Naive thymus-derived CD4-positive, alpha-beta T cell (primary cell): Measurements from ENCODE around the gene SPCS2. TPM values are rescaled to one million over a fixed set of nuclear protein-coding genes. Genes with fewer than 3 reads are reported as not detected.
A peak's percentile ranks its signal among the peaks of the same experiment; 100 is the strongest.

Experiments used
- ATAC-seq: fragments of 150-1000 bp; cut with Tn5 transposase; 2 replicates; pipeline ENCODE4 v1.10.0; 2021; ENCODE audit warnings: mild to moderate bottlenecking, moderate library complexity
- CTCF ChIA-PET: fragments of 350-600 bp; sonication (Branson Sonifier 250); formaldehyde crosslinking; loops from one replicate; lab custom pipeline; 2021; ENCODE audit warnings: antibody characterized with exemption; lab: Charles Lee
- POLR2A ChIA-PET: fragments of 350-600 bp; sonication (Branson Sonifier 250); formaldehyde crosslinking; loops from one replicate; lab custom pipeline; 2021; ENCODE audit warnings: antibody characterized with exemption, inconsistent platforms; lab: Charles Lee
- DNase-seq, 9 donors: peaks; one replicate each; pipeline versions ENCODE4 v3.0.0 to v3.0.0-alpha.2; 2020 to 2022; ENCODE audit warnings: mixed read lengths in 1 of 9
- H3K27ac ChIP-seq: one replicate; pipeline ENCODE4 v1.7.0; 2013; ENCODE audit warnings: mild to moderate bottlenecking, low read depth, low read length, moderate library complexity
- H3K27me3 ChIP-seq, 2 donors: one replicate each; pipeline ENCODE4 v1.7.0; 2013; ENCODE audit warnings: low read length in 2 of 2, mild to moderate bottlenecking in 2 of 2, moderate library complexity in 2 of 2; ENCODE audit not compliant: control insufficient read depth in 2 of 2, insufficient read depth in 2 of 2
- H3K36me3 ChIP-seq, 3 experiments: 1 replicate in 2 of 3; 2 replicates in 1 of 3; pipeline ENCODE4 v1.7.0; 2013; ENCODE audit warnings: low read length in 3 of 3, mild to moderate bottlenecking in 3 of 3, moderate library complexity in 1 of 3; ENCODE audit not compliant: insufficient read depth in 3 of 3, control insufficient read depth in 2 of 3
- H3K4me1 ChIP-seq, 2 donors: one replicate each; pipeline ENCODE4 v1.7.0; 2013; ENCODE audit warnings: low read length in 2 of 2, mild to moderate bottlenecking in 2 of 2, moderate library complexity in 1 of 2; ENCODE audit not compliant: control insufficient read depth in 2 of 2, insufficient read depth in 2 of 2
- H3K4me3 ChIP-seq: 2 replicates; pipeline ENCODE4 v1.7.0; 2013; ENCODE audit warnings: mild to moderate bottlenecking, low read length
- H3K9me3 ChIP-seq, 3 experiments: 1 replicate in 2 of 3; 2 replicates in 1 of 3; pipeline ENCODE4 v1.7.0; 2013; ENCODE audit warnings: low read length in 3 of 3; ENCODE audit not compliant: control insufficient read depth in 2 of 3
- H3K27ac Mint-ChIP-seq, 9 donors: one replicate each; pipeline ENCODE4 v1.8.0; 2020 to 2022; ENCODE audit warnings: mixed read lengths in 9 of 9, mild to moderate bottlenecking in 8 of 9, moderate library complexity in 5 of 9, inconsistent platforms in 2 of 9
- H3K27me3 Mint-ChIP-seq, 5 donors: one replicate each; pipeline ENCODE4 v1.8.0; 2021 to 2022; ENCODE audit warnings: mixed read lengths in 5 of 5, mild to moderate bottlenecking in 1 of 5
- H3K36me3 Mint-ChIP-seq, 5 donors: one replicate each; pipeline ENCODE4 v1.8.0; 2020 to 2022; ENCODE audit warnings: mixed read lengths in 5 of 5, mild to moderate bottlenecking in 3 of 5, inconsistent platforms in 1 of 5
- H3K4me1 Mint-ChIP-seq, 7 donors: one replicate each; pipeline ENCODE4 v1.8.0; 2020 to 2022; ENCODE audit warnings: mixed read lengths in 7 of 7, mild to moderate bottlenecking in 3 of 7, inconsistent platforms in 1 of 7
- H3K4me3 Mint-ChIP-seq, 10 donors: one replicate each; pipeline ENCODE4 v1.8.0; 2020 to 2022; ENCODE audit warnings: mild to moderate bottlenecking in 10 of 10, mixed read lengths in 10 of 10, moderate library complexity in 6 of 10, inconsistent platforms in 2 of 10
- H3K9me3 Mint-ChIP-seq, 11 donors: one replicate each; pipeline ENCODE4 v1.8.0; 2020 to 2022; ENCODE audit warnings: mixed read lengths in 11 of 11, mild to moderate bottlenecking in 4 of 11, inconsistent platforms in 1 of 11, moderate library complexity in 1 of 11
- intact Hi-C, 2 donors: fragments of 100-400 bp; cut with micrococcal nuclease; formaldehyde crosslinking; loops; one replicate each; pipeline ENCODE4 v1.15.1; 2023
- polyA plus RNA-seq, 2 donors: library from polyadenylated mRNA; unstranded; fragments of 300-500 nt; fragmentation: Illumina TruSeq; gene quantifications; one replicate each; pipeline ENCODE4 v1.2.3, GENCODE V29; 2021
- total RNA-seq, 6 experiments: library from RNA in 5 of 6; stranded (reverse) in 5 of 6; gene quantifications; 1 replicate in 5 of 6; 2 replicates in 1 of 6; pipeline ENCODE4 v1.2.3 and lab custom pipeline; 2021 to 2026

Gene SPCS2
- total RNA-seq (100 to 1,000 TPM in 2 of 5 experiments, 10 to 100 TPM in 3; 53.9 to 211 (median 87.5) TPM), polyA plus RNA-seq (100 to 1,000 TPM; 119 to 180 TPM), total RNA-seq (lab: John Stamatoyannopoulos, UW) (8.3 reads per million, percentile 32 among the genes with 10 or more reads in this experiment)

- CTCF ChIA-PET = interaction anchor here (0.7 to 0.9 kb wide), 2 partner anchors 76 to 192 kb away, joined by 3 read pairs; no protein-coding TSS in a partner anchor
- POLR2A ChIA-PET = interaction anchor here (0.7 to 1.5 kb wide), 4 partner anchors 13 to 74 kb away, joined by 3 to 9 read pairs (median 4); partner anchors contain the start of gene NEU3
- H3K27me3 ChIP-seq = no peaks in the 10 kb centered on the region
- ATAC-seq (peak; percentile 99), DNase-seq (peak; percentile 87 to 98 (median 97))
- intact Hi-C loops = loop anchor here (1.0 to 10.0 kb wide), 18 partner anchors 20 to 1807 kb away; partner anchors contain the start of genes NEU3 (in 2 of the 2), POLD3 (in 2 of the 2), RNF169 (in 2 of the 2) and RPS3 (in 2 of the 2)
- peaks cover 0 to 13% (median 4%) of the 10 kb centered on the region in 3 experiments for H3K36me3 ChIP-seq
- peak within 1 kb of the TSS; percentile 95 to 99 (median 96) for H3K4me3 Mint-ChIP-seq
- H3K4me3 ChIP-seq = peak within 1 kb of the TSS; percentile 99
- H3K9me3 ChIP-seq = no peaks in the 10 kb centered on the region
- peaks cover 30 to 86% (median 55%) of the 10 kb centered on the region in 7 donors for H3K4me1 Mint-ChIP-seq
- H3K27ac ChIP-seq = peak within 1 kb of the TSS; percentile 78
- H3K27me3 Mint-ChIP-seq = no peaks in the 10 kb centered on the region
- peaks cover 16 to 21% of the 10 kb centered on the region in 2 donors for H3K4me1 ChIP-seq
- peaks cover 0 to 1% (median 0%) of the 10 kb centered on the region in 11 donors for H3K9me3 Mint-ChIP-seq
- H3K27ac Mint-ChIP-seq = peak within 1 kb of the TSS; percentile 85 to 99 (median 96)
- peaks cover 0 to 31% (median 7%) of the 10 kb centered on the region in 5 donors for H3K36me3 Mint-ChIP-seq
Measured at GRCh38 chr11:74948898-74949752, at the start of gene SPCS2, which contains the start of gene XRRA1. TSS of gene SPCS2 (plus strand) at chr11:74949266. CDS start at chr11:74949286, 20 bp downstream. TSS of gene XRRA1 (minus strand) at chr11:74949091. CDS start at chr11:74940878, 8,213 bp downstream.

GRCh38 chr11:74902342-74902741 is 46.7 kb upstream of the SPCS2 start:
- Mint-ChIP-seq H3K27me3 (no peaks in the 10 kb centered on the region), H3K4me1 (peaks cover 0 to 10% (median 1%) of the 10 kb centered on the region in 7 donors), H3K9me3 (peaks cover 6 to 51% (median 31%) of the 10 kb centered on the region in 11 donors), H3K27ac (no peak overlapping the region), H3K4me3 (no peak overlapping the region), H3K36me3 (peaks cover 18 to 71% (median 62%) of the 10 kb centered on the region in 5 donors)
- ChIA-PET POLR2A (no interaction called here), CTCF (interaction anchor here (0.6 kb wide), 1 partner anchor 1723 kb away, joined by 3 read pairs; no protein-coding TSS in a partner anchor)
- no peaks in the 10 kb centered on the region for H3K27me3 ChIP-seq
- DNase-seq = no peak
- H3K9me3 ChIP-seq = no peaks in the 10 kb centered on the region
- no peaks in the 10 kb centered on the region for H3K4me1 ChIP-seq
- no peak overlapping the region for H3K27ac ChIP-seq
- intact Hi-C loops = no loop called here
- no peak for ATAC-seq
- H3K36me3 ChIP-seq = peaks cover 0 to 16% (median 5%) of the 10 kb centered on the region in 3 experiments
- H3K4me3 ChIP-seq = no peak overlapping the region

DNA sequence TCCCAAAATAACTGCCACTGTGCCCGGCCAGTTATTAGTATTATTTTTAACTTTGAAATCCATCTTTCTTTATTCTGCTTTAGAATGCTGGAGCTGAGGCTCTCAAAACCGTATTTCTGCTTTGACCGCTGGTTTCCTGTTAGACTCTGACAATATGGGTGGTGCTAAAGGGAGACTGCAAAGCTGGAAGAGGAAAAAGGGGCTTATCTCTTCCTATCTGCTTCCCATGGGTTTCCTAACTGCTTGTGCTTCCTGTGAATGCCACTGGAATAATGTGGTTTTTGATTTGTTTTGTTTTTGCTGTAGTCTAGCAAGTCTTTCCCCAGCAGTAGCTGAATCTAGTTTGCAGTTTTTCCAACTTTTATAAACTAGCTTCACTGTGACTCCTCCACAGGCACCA is 43.7 kb upstream of the SPCS2 start:
- Mint-ChIP-seq H3K4me1 (peaks cover 0 to 9% (median 3%) of the 10 kb centered on the region in 7 donors), H3K36me3 (peaks cover 23 to 72% (median 44%) of the 10 kb centered on the region in 5 donors), H3K9me3 (peaks cover 5 to 26% (median 18%) of the 10 kb centered on the region in 11 donors), H3K27ac (peak overlapping the region in 6 of 9 donors; percentile 7 to 84 (median 28)), H3K4me3 (no peak overlapping the region), H3K27me3 (no peaks in the 10 kb centered on the region)
- H3K27me3 ChIP-seq = no peaks in the 10 kb centered on the region
- intact Hi-C loops = no loop called here
- CTCF ChIA-PET = no interaction called here
- H3K27ac ChIP-seq = no peak overlapping the region
- peaks cover 0 to 39% (median 5%) of the 10 kb centered on the region in 3 experiments for H3K36me3 ChIP-seq
- POLR2A ChIA-PET = no interaction called here
- no peaks in the 10 kb centered on the region for H3K4me1 ChIP-seq
- no peaks in the 10 kb centered on the region for H3K9me3 ChIP-seq
- H3K4me3 ChIP-seq = no peak overlapping the region
- ATAC-seq = no peak
- DNase-seq = no peak

DNA sequence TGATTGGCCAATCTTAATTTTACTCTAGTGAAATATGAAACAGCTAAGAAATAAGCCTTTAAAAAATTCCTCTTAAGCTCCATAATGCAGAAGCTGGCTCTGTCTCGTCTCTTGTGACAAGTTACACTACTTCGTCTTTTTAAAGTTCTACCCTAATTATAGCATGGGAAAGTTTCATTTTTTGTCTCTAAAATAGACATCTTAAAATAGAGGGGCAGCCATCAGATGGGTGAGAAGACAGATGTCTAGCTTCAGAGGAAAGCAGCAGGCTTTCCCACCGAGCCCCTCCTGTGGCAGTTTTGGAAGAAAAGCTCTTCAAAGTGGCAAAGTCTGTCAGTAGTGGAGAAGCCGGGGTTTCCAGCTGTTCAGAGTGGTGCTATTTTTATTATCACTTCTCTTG is 39.7 kb upstream of the SPCS2 start:
- H3K4me1 Mint-ChIP-seq = peaks cover 0 to 9% (median 4%) of the 10 kb centered on the region in 7 donors
- ChIA-PET POLR2A (no interaction called here), CTCF (interaction anchor here (0.7 to 1.0 kb wide), 3 partner anchors 20 to 535 kb away, joined by 3 read pairs; no protein-coding TSS in a partner anchor)
- peaks cover 0 to 54% (median 0%) of the 10 kb centered on the region in 3 experiments for H3K36me3 ChIP-seq
- H3K27me3 Mint-ChIP-seq = no peaks in the 10 kb centered on the region
- intact Hi-C loops = no loop called here
- no peak overlapping the region for H3K27ac ChIP-seq
- no peaks in the 10 kb centered on the region for H3K4me1 ChIP-seq
- no peak overlapping the region for H3K27ac Mint-ChIP-seq
- H3K4me3 ChIP-seq = no peak overlapping the region
- no peaks in the 10 kb centered on the region for H3K9me3 ChIP-seq
- ATAC-seq (no peak), DNase-seq (no peak)
- no peaks in the 10 kb centered on the region for H3K27me3 ChIP-seq
- peaks cover 12 to 67% (median 26%) of the 10 kb centered on the region in 5 donors for H3K36me3 Mint-ChIP-seq
- no peaks in the 10 kb centered on the region for H3K9me3 Mint-ChIP-seq
- H3K4me3 Mint-ChIP-seq = no peak overlapping the region

DNA sequence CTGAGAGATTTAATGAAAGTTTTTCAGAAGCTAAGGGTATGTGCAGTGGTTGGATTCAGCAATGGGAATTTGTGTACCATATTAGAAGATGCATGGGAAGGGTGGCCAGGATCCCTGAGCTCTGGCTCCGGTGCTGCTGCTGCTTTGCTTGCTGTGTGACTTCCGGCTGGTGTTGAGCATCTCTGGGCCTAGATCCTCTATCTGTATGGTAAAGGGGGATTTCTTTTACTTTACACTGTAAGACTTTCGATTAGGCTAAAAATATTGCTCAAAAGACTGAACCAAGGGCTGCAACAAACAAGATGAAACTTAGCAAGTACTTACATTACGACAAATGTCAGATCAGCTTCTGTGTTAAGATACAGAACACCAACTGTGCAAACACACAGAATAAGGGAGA is 39.3 kb upstream of the SPCS2 start:
- POLR2A ChIA-PET = no interaction called here

GRCh38 chr11:74923125-74923524 is 25.9 kb upstream of the SPCS2 start:
- Histone ChIP-seq H3K9me3 (no peaks in the 10 kb centered on the region), H3K4me1 (no peaks in the 10 kb centered on the region), H3K27ac (no peak overlapping the region), H3K4me3 (no peak overlapping the region), H3K36me3 (peaks cover 4 to 45% (median 8%) of the 10 kb centered on the region in 3 experiments), H3K27me3 (no peaks in the 10 kb centered on the region)
- ChIA-PET CTCF (no interaction called here), POLR2A (no interaction called here)
- Mint-ChIP-seq H3K4me3 (no peak overlapping the region), H3K36me3 (peaks cover 15 to 50% (median 29%) of the 10 kb centered on the region in 5 donors), H3K27ac (no peak overlapping the region), H3K4me1 (peaks cover 0 to 28% (median 0%) of the 10 kb centered on the region in 7 donors), H3K27me3 (no peaks in the 10 kb centered on the region), H3K9me3 (no peaks in the 10 kb centered on the region)
- intact Hi-C loops = no loop called here
- no peak for DNase-seq
- ATAC-seq = no peak

More for the DNA sequence above, 39.3 kb upstream of the SPCS2 start:
- Histone ChIP-seq H3K27ac (no peak overlapping the region), H3K4me1 (no peaks in the 10 kb centered on the region), H3K27me3 (no peaks in the 10 kb centered on the region), H3K4me3 (no peak overlapping the region), H3K36me3 (peaks cover 0 to 54% (median 0%) of the 10 kb centered on the region in 3 experiments), H3K9me3 (no peaks in the 10 kb centered on the region)
- Mint-ChIP-seq H3K27me3 (no peaks in the 10 kb centered on the region), H3K27ac (no peak overlapping the region), H3K4me1 (peaks cover 0 to 9% (median 4%) of the 10 kb centered on the region in 7 donors), H3K9me3 (no peaks in the 10 kb centered on the region), H3K4me3 (no peak overlapping the region), H3K36me3 (peaks cover 12 to 69% (median 31%) of the 10 kb centered on the region in 5 donors)
- CTCF ChIA-PET = interaction anchor here (0.7 to 1.0 kb wide), 3 partner anchors 19 to 535 kb away, joined by 3 read pairs; no protein-coding TSS in a partner anchor
- ATAC-seq (no peak), DNase-seq (no peak)
- intact Hi-C loops = no loop called here
